Small intestine (tissue), 7 donors: ENCODE data around the gene SETBP1. TPM values are rescaled to one million over a fixed set of nuclear protein-coding genes. Genes with fewer than 3 reads are reported as not detected.

Experiments
- DNase-seq, 2 donors: peaks; one replicate each; pipeline versions ENCODE4 v3.0.0 to v3.0.0-alpha.2; 2013
- FAIRE-seq: peaks from 2 replicates; lab custom pipeline; 2012; peaks lifted over from hg19 to GRCh38; lab: Jason Lieb, UNC
- H3K27ac ChIP-seq, 3 donors: one replicate each; pipeline ENCODE4 v1.5.1; 2013; ENCODE audit warnings: low read length in 2 of 3, mild to moderate bottlenecking in 2 of 3, control low read depth in 1 of 3, inconsistent platforms in 1 of 3, low read depth in 1 of 3, moderate library complexity in 1 of 3
- H3K27me3 ChIP-seq, 3 donors: one replicate each; pipeline ENCODE4 v1.6.1; 2013; ENCODE audit warnings: low read length in 3 of 3, inconsistent platforms in 1 of 3; ENCODE audit not compliant: control insufficient read depth in 3 of 3, insufficient read depth in 3 of 3
- H3K36me3 ChIP-seq, 3 donors: one replicate each; pipeline ENCODE4 v1.6.1; 2013; ENCODE audit warnings: low read length in 3 of 3, inconsistent platforms in 1 of 3, low read depth in 1 of 3, mild to moderate bottlenecking in 1 of 3, moderate library complexity in 1 of 3; ENCODE audit not compliant: control insufficient read depth in 3 of 3, insufficient read depth in 2 of 3
- H3K4me1 ChIP-seq, 3 donors: one replicate each; pipeline ENCODE4 v1.6.1; 2013; ENCODE audit warnings: low read length in 2 of 3, inconsistent platforms in 1 of 3, low read depth in 1 of 3, mild to moderate bottlenecking in 1 of 3, moderate library complexity in 1 of 3; ENCODE audit not compliant: control insufficient read depth in 3 of 3, insufficient read depth in 2 of 3
- H3K4me3 ChIP-seq, 3 donors: one replicate each; pipeline ENCODE4 v1.5.1; 2013; ENCODE audit warnings: low read length in 3 of 3, control low read depth in 1 of 3, inconsistent platforms in 1 of 3, low read depth in 1 of 3, mild to moderate bottlenecking in 1 of 3, moderate library complexity in 1 of 3
- H3K9me3 ChIP-seq, 2 donors: one replicate each; pipeline ENCODE4 v1.6.1; 2013; ENCODE audit warnings: low read depth in 1 of 2, low read length in 1 of 2; ENCODE audit not compliant: control insufficient read depth in 2 of 2, insufficient read depth in 1 of 2
- WGBS, 3 donors: extraction: QIAGEN DNeasy Blood & Tissue Kit; methylation state at CpG; one replicate each; pipeline ENCODE4 v1.1.7; 2013; 5-methylcytosine and 5-hydroxymethylcytosine counted together
- polyA plus RNA-seq, 4 donors: library from polyadenylated mRNA; stranded (reverse) in 3 of 4; unstranded in 1 of 4; fragments of 200-250 nt in 3 of 4; fragments of 120-200 nt in 1 of 4; gene quantifications; one replicate each; pipeline versions ENCODE4 v1.2.1 to v1.2.3, GENCODE V29; 2013
- donor health status: healthy with polysubstance abuse.
- donor health status: control.
- donor health status: control.
- donor health status: Bipolar disorder and iron deficiency.
- donor health status: healthy.

SETBP1 gene
- polyA plus RNA-seq, 4 donors = 0.54 to 5.8 (median 1.8) TPM; not detected in 1

GRCh38 chr18:44671914-44672313 is 8.8 kb upstream of the SETBP1 start:
- no peak overlapping the region for H3K27ac ChIP-seq
- DNase-seq = no peak
- FAIRE-seq = no peak
- no peaks in the 10 kb centered on the region for H3K9me3 ChIP-seq
- no peak overlapping the region for H3K4me3 ChIP-seq
- H3K27me3 ChIP-seq = peaks cover 0 to 2% (median 0%) of the 10 kb centered on the region in 3 donors
- peaks cover 0 to 5% (median 3%) of the 10 kb centered on the region in 3 donors for H3K4me1 ChIP-seq
- WGBS, 3 donors = 82 to 93% (median 88%) methylated on average over 2 of the region's 2 CpGs
- no peaks in the 10 kb centered on the region for H3K36me3 ChIP-seq

- no peak for DNase-seq
- Histone ChIP-seq H3K4me1 (peaks cover 0 to 5% (median 3%) of the 10 kb centered on the region in 3 donors), H3K27me3 (peaks cover 0 to 2% (median 0%) of the 10 kb centered on the region in 3 donors), H3K36me3 (no peaks in the 10 kb centered on the region), H3K27ac (no peak overlapping the region), H3K4me3 (no peak overlapping the region), H3K9me3 (no peaks in the 10 kb centered on the region)
- 70 to 94% (median 86%) methylated on average over 3 of the region's 3 CpGs for WGBS, 3 donors
- FAIRE-seq = no peak
Measured at GRCh38 chr18:44672506-44672905, 8.2 kb upstream of the SETBP1 start.

DNA sequence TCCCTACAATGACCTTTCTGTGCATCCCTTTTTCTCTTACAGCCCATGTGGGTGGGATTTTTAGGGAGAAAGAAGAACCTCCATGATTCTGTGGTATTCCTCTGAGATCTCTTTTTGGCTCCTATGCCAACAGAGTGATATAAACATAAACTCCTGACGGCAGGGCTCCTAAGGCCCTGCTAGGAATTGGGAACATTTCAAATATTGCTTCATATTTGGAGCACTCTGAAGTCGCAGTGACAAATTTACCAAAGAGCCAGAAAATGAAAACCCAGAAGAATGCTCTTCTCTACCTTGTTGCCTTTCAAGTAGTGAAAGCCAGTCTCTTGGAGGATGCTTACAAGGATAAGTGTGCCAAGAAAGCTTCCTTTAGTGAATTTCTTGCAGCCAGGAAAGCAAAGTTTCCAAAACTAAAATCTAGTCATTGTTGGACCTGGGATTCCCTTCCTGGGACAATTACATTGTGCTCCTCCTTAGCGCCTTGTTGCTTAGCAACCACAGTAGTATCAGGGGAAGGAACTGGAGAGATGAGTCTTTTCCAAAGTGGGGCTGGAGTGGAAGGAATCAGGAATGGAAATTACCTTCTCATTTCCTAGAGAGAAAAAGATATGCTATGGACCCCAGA is 7.3 kb upstream of the SETBP1 start:
- 82 to 93% (median 88%) methylated on average over 3 of the region's 3 CpGs for WGBS, 3 donors
- DNase-seq = no peak
- Histone ChIP-seq H3K27me3 (peaks cover 0 to 2% (median 0%) of the 10 kb centered on the region in 3 donors), H3K27ac (no peak overlapping the region), H3K4me1 (peaks cover 0 to 4% (median 3%) of the 10 kb centered on the region in 3 donors), H3K9me3 (no peaks in the 10 kb centered on the region), H3K36me3 (no peaks in the 10 kb centered on the region), H3K4me3 (no peak overlapping the region)
- FAIRE-seq = no peak

- DNase-seq (no peak), FAIRE-seq (no peak)
- no peak overlapping the region for H3K27ac ChIP-seq
- 88 to 92% (median 89%) methylated on average over 7 of the region's 7 CpGs for WGBS, 3 donors
- H3K36me3 ChIP-seq = no peaks in the 10 kb centered on the region
- H3K4me1 ChIP-seq = peaks cover 0 to 2% (median under 1%) of the 10 kb centered on the region in 3 donors
- no peaks in the 10 kb centered on the region for H3K9me3 ChIP-seq
- peaks cover 0 to 2% (median 2%) of the 10 kb centered on the region in 3 donors for H3K27me3 ChIP-seq
- no peak overlapping the region for H3K4me3 ChIP-seq
Measured at GRCh38 chr18:44677933-44678332, 2.8 kb upstream of the SETBP1 start.

GRCh38 chr18:44678725-44679055 is 2.0 kb upstream of the SETBP1 start:
- no peak overlapping the region for H3K4me3 ChIP-seq
- H3K27me3 ChIP-seq = peaks cover 0 to 2% (median 0%) of the 10 kb centered on the region in 3 donors
- no peak for FAIRE-seq
- no peak overlapping the region for H3K27ac ChIP-seq
- H3K36me3 ChIP-seq = no peaks in the 10 kb centered on the region
- WGBS, 3 donors = 9 to 14% (median 11%) methylated on average over 7 of the region's 7 CpGs
- no peaks in the 10 kb centered on the region for H3K9me3 ChIP-seq
- no peak for DNase-seq
- H3K4me1 ChIP-seq = peaks cover 0 to 6% (median 5%) of the 10 kb centered on the region in 3 donors

GRCh38 chr18:44679056-44679913 is 1.4 kb upstream of the SETBP1 start:
- Histone ChIP-seq H3K4me1 (peaks cover 0 to 6% (median 5%) of the 10 kb centered on the region in 3 donors), H3K36me3 (no peaks in the 10 kb centered on the region), H3K27me3 (peaks cover 0 to 2% (median 0%) of the 10 kb centered on the region in 3 donors), H3K9me3 (no peaks in the 10 kb centered on the region), H3K4me3 (peak overlapping the region; percentile 69 to 75 (median 72)), H3K27ac (peak overlapping the region; percentile 52 to 97 (median 95))
- DNase-seq (peak; percentile 83 to 92), FAIRE-seq (no peak)
- WGBS, 3 donors = 0% methylated on average over 56 to 102 of the region's 102 CpGs

DNA sequence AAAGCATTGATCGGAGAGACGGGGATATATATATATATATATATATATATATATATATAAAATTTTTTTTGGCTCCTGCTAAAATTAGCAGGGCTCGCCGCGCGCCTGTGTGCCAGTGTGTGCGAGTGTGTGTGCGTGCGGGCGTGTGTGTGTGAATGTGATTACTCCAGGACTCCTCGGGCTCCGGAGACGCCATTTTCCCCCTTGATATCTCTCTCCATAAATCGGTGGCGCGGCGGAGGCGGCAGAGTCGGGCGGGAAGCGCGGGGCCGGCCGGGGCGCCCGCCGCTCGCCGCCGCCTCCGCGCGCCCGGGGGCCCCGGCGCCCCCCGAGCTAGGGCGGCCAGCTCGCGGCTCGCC is 795 bp upstream of the SETBP1 start:
- peak overlapping the region; percentile 56 to 72 (median 58) for H3K4me3 ChIP-seq
- H3K4me1 ChIP-seq = peaks cover 0 to 6% (median 5%) of the 10 kb centered on the region in 3 donors
- no peaks in the 10 kb centered on the region for H3K9me3 ChIP-seq
- H3K27ac ChIP-seq = peak overlapping the region in 2 of 3 donors; percentile 56 to 85
- FAIRE-seq = no peak
- no peaks in the 10 kb centered on the region for H3K36me3 ChIP-seq
- WGBS, 3 donors = 0 to 1% (median 0%) methylated on average over 18 to 41 of the region's 41 CpGs
- peaks cover 0 to 2% (median 0%) of the 10 kb centered on the region in 3 donors for H3K27me3 ChIP-seq
- peak; percentile 23 to 67 for DNase-seq

DNA sequence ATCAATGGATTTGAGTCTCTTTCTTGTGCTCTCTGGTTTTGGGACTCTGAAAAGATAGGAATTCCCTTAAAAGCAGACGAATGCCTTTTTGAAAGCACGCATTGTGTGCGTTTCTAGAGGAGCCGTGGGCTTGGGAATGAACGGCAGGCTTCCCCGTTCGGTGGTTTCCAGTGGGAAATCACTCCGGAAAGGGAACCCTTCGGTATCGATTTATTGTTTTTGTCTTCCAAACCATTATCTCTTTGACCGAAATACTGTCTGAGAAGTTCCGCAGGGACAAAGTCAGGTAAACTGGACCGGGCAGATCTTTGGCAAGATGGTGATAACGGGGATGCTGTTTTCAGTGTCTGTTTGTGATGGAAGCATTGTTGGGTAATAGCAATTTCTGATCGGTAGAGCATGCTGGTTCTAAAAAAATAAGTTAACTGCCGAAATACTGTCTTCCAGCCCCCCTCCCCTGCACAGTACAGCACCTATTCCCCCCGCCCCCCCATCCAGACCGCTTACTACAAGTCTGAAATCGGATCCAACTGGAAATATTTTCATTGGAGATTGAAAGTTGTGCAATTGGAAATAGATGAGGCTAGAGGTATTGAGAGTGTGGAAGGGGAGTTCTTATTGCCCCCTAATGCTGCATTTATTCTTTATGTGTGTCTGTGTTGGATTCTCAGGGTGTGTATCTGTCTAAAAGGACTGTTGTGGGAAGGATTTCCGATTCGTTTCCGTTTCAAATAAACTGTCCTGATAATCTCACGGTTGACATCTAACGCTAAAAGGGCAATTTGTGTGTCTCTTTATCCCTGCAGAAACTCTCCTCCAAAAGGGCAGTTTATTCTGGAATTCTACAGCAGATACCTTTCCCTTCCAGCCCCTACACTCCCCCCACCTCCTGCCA is 635 bp downstream of the SETBP1 start:
- WGBS, 3 donors = 4 to 7% (median 6%) methylated on average over 24 of the region's 24 CpGs
- Histone ChIP-seq H3K4me1 (peaks cover 0 to 6% (median 5%) of the 10 kb centered on the region in 3 donors), H3K27me3 (peaks cover 0 to 2% (median 0%) of the 10 kb centered on the region in 3 donors), H3K36me3 (no peaks in the 10 kb centered on the region), H3K4me3 (peak overlapping the region; percentile 56 to 72 (median 58)), H3K9me3 (no peaks in the 10 kb centered on the region), H3K27ac (peak overlapping the region in 2 of 3 donors; percentile 57 to 73)
- no peak for DNase-seq
- no peak for FAIRE-seq
